Liver (tissue), 9 donors: ENCODE measurements around the gene PCED1B. TPM values are rescaled to one million over a fixed set of nuclear protein-coding genes. Genes with fewer than 3 reads are reported as not detected.

Experiments
- DNase-seq: peaks from one replicate; pipeline ENCODE4 v3.0.0-alpha.2; 2017; ENCODE audit warnings: low spot score
- H3K27ac ChIP-seq, 2 donors: one replicate each; pipeline ENCODE4 v1.7.0; 2013; ENCODE audit warnings: inconsistent platforms in 2 of 2, low read length in 2 of 2, control low read depth in 1 of 2, low read depth in 1 of 2, mild to moderate bottlenecking in 1 of 2
- H3K27me3 ChIP-seq, 4 donors: one replicate each; pipeline versions ENCODE4 v1.6.1 to v1.7.0; 2013; ENCODE audit warnings: low read length in 3 of 4, inconsistent platforms in 1 of 4, mild to moderate bottlenecking in 1 of 4, moderate library complexity in 1 of 4; ENCODE audit not compliant: control insufficient read depth in 4 of 4, insufficient read depth in 4 of 4
- H3K36me3 ChIP-seq, 4 donors: one replicate each; pipeline versions ENCODE4 v1.6.1 to v1.7.0; 2013; ENCODE audit warnings: low read length in 3 of 4, mild to moderate bottlenecking in 3 of 4, low read depth in 1 of 4, moderate library complexity in 1 of 4; ENCODE audit not compliant: control insufficient read depth in 4 of 4, insufficient read depth in 3 of 4
- H3K4me1 ChIP-seq, 4 donors: one replicate each; pipeline versions ENCODE4 v1.6.1 to v1.7.0; 2013; ENCODE audit warnings: low read length in 3 of 4, mild to moderate bottlenecking in 3 of 4, moderate library complexity in 1 of 4; ENCODE audit not compliant: control insufficient read depth in 4 of 4, insufficient read depth in 4 of 4
- H3K4me3 ChIP-seq, 3 donors: one replicate each; pipeline versions ENCODE4 v1.6.1 to v1.7.0; 2013; ENCODE audit warnings: low read length in 3 of 3, control low read depth in 1 of 3, low read depth in 1 of 3, mild to moderate bottlenecking in 1 of 3
- H3K9ac ChIP-seq, 2 donors: one replicate each; pipeline ENCODE4 v1.7.0; 2013; ENCODE audit warnings: low read length in 2 of 2, mild to moderate bottlenecking in 2 of 2, moderate library complexity in 2 of 2, control low read depth in 1 of 2, low read depth in 1 of 2
- H3K9me3 ChIP-seq, 4 donors: one replicate each; pipeline versions ENCODE4 v1.6.1 to v1.7.0; 2013; ENCODE audit warnings: low read length in 3 of 4; ENCODE audit not compliant: control insufficient read depth in 4 of 4
- EGR1 ChIP-seq, 2 donors: IDR thresholded peaks; 2 replicates each; pipeline ENCODE4 v1.6.1; 2016 to 2018; ENCODE audit warnings: antibody characterized with exemption in 2 of 2, low read depth in 2 of 2
- FOXA1 ChIP-seq: IDR thresholded peaks from 2 replicates; pipeline ENCODE4 v1.6.1; 2016; ENCODE audit warnings: antibody characterized with exemption
- FOXA2 ChIP-seq: IDR thresholded peaks from 2 replicates; pipeline ENCODE4 v1.6.1; 2016; ENCODE audit warnings: antibody characterized with exemption
- GABPA ChIP-seq, 2 donors: IDR thresholded peaks in 1 of 2; conservative IDR thresholded peaks in 1 of 2; 2 replicates each; pipeline ENCODE4 v1.6.1; 2016; ENCODE audit warnings: antibody characterized with exemption in 2 of 2, mild to moderate bottlenecking in 1 of 2, moderate library complexity in 1 of 2
- HNF4A ChIP-seq, 2 donors: conservative IDR thresholded peaks; 2 replicates each; pipeline ENCODE4 v1.6.1; 2016; ENCODE audit warnings: antibody characterized with exemption in 2 of 2, mild to moderate bottlenecking in 2 of 2
- HNF4G ChIP-seq: IDR thresholded peaks from 2 replicates; pipeline ENCODE4 v1.6.1; 2016; ENCODE audit warnings: antibody characterized with exemption
- JUND ChIP-seq, 2 donors: IDR thresholded peaks; 2 replicates each; pipeline ENCODE4 v1.6.1; 2016; ENCODE audit warnings: antibody characterized with exemption in 2 of 2
- NR2F2 ChIP-seq: IDR thresholded peaks from 2 replicates; pipeline ENCODE4 v1.6.1; 2016; ENCODE audit warnings: antibody characterized with exemption
- RAD21 ChIP-seq, 2 donors: IDR thresholded peaks; 2 replicates each; pipeline ENCODE4 v1.6.1; 2016; ENCODE audit warnings: antibody characterized with exemption in 2 of 2, mild to moderate bottlenecking in 2 of 2
- RXRA ChIP-seq, 2 donors: IDR thresholded peaks; 2 replicates each; pipeline ENCODE4 v1.6.1; 2017 to 2018; ENCODE audit warnings: antibody characterized with exemption in 2 of 2, mild to moderate bottlenecking in 1 of 2
- SP1 ChIP-seq: IDR thresholded peaks from 2 replicates; pipeline ENCODE4 v1.6.1; 2018; ENCODE audit warnings: antibody characterized with exemption, mild to moderate bottlenecking
- TAF1 ChIP-seq: conservative IDR thresholded peaks from 2 replicates; pipeline ENCODE4 v1.6.1; 2016; ENCODE audit warnings: antibody characterized with exemption, mild to moderate bottlenecking
- YY1 ChIP-seq: IDR thresholded peaks from 2 replicates; pipeline ENCODE4 v1.6.1; 2016; ENCODE audit warnings: antibody characterized with exemption, mild to moderate bottlenecking
- WGBS: extraction: QIAGEN DNeasy Blood & Tissue Kit; methylation state at CpG from one replicate; pipeline ENCODE4 v1.1.7; 2013; 5-methylcytosine and 5-hydroxymethylcytosine counted together
- polyA plus RNA-seq, 2 donors: library from polyadenylated mRNA; stranded (reverse) in 1 of 2; unstranded in 1 of 2; fragments of 200-250 nt in 1 of 2; fragments of >200 nt in 1 of 2; fragmentation: Nextera tagmentation in 1 of 2; extraction: Ambion mirVana in 1 of 2; gene quantifications; one replicate each; pipeline versions ENCODE4 v1.2.1 to v1.2.3, GENCODE V29; 2013 to 2015
- total RNA-seq, 2 donors: library from RNA; depleted of rRNA; stranded (reverse); fragments of >200 nt; gene quantifications; one replicate each; pipeline ENCODE4 v1.2.3, GENCODE V29; 2014
- TF ChIP-seq, protein P1 (sequence below): IDR thresholded peaks from 2 replicates; pipeline ENCODE4 v1.6.1; 2016; ENCODE audit warnings: antibody characterized with exemption
- TF ChIP-seq, protein P2 (sequence below): IDR thresholded peaks from 2 replicates; pipeline ENCODE4 v1.6.1; 2016; ENCODE audit warnings: antibody characterized with exemption
- TF ChIP-seq, protein P3 (sequence below): IDR thresholded peaks from 2 replicates; pipeline ENCODE4 v1.6.1; 2016; ENCODE audit warnings: antibody characterized with exemption, mild to moderate bottlenecking
- TF ChIP-seq, protein P4 (sequence below): fragments of 150-350 bp; IDR thresholded peaks from 2 replicates; pipeline ENCODE4 v1.5.1; 2017; ENCODE audit warnings: improper control_type of control experiment, low read depth, low read length; ENCODE audit not compliant: missing input control
- TF ChIP-seq, protein P5 (sequence below): IDR thresholded peaks from 2 replicates; pipeline ENCODE4 v1.6.1; 2016; ENCODE audit warnings: antibody characterized with exemption
- donor health status: healthy.
- donor health status: healthy.
- donor health status: healthy.
- donor health status: healthy.
- donor health status: healthy.

The PCED1B gene
- total and polyA plus RNA-seq, 4 donors: 0.51 to 1.8 (median 1.1) TPM

DNA sequence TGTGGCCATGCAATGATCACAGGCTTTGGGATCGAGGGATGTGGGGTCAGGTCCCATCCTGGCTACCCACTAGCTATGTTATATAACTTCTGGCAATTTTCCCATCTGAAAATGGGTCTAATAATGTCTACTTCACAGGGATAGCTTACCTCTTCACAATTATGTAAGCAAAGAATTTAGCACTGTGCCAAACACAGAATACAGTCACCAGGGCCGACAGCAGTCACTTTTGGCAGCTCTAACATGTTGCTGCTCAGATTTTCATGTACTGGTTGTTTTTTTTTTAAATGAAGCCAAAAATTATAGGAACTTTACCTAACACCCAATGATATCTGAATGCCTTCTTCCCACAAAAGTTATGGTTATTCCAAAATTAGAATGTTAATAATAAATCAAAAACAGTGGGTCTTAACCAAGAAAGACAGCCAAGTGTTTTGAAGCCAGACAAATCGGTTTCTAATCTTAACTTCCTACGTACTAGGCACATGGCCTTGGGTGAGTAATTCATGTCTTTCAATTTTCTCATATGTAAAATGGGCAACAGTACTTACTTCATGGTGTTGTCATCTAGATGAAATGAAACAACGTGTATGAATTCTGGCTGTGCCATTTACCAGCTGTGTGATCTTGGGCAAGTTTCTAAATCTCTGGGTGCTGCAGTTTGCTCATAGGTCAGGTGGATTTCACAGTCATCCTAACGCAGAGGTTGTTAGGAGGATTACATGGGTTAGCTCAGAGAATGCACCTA, 13.0 kb upstream of the PCED1B start:
- no peak overlapping the region for H3K4me3 ChIP-seq
- no peaks in the 10 kb centered on the region for H3K9me3 ChIP-seq
- no peak overlapping the region for H3K9ac ChIP-seq
- 70% methylated on average over 6 of the region's 6 CpGs for WGBS
- DNase-seq: no peak
- H3K27ac ChIP-seq: no peak overlapping the region
- H3K4me1 ChIP-seq: peaks cover 0 to 2% (median 0%) of the 10 kb centered on the region in 4 donors
- no peaks in the 10 kb centered on the region for H3K27me3 ChIP-seq
- no peaks in the 10 kb centered on the region for H3K36me3 ChIP-seq
- TF ChIP-seq NR2F2 (no peak), TAF1 (no peak), YY1 (no peak), FOXA1 (no peak), HNF4G (no peak), RXRA (IDR thresholded peaks at IDR 0.05) (no peak), GABPA (IDR thresholded peaks at IDR 0.05 in 1 of 2, conservative IDR thresholded peaks at IDR 0.05 in 1 of 2) (no peak), SP1 (no peak), RAD21 (IDR thresholded peaks at IDR 0.05) (no peak), EGR1 (IDR thresholded peaks at IDR 0.05; ENCODE audit: low read depth in 2 of 2) (no peak), HNF4A (conservative IDR thresholded peaks at IDR 0.05) (no peak), JUND (IDR thresholded peaks at IDR 0.05) (no peak), FOXA2 (no peak)
- TF ChIP-seq, protein P1, sequence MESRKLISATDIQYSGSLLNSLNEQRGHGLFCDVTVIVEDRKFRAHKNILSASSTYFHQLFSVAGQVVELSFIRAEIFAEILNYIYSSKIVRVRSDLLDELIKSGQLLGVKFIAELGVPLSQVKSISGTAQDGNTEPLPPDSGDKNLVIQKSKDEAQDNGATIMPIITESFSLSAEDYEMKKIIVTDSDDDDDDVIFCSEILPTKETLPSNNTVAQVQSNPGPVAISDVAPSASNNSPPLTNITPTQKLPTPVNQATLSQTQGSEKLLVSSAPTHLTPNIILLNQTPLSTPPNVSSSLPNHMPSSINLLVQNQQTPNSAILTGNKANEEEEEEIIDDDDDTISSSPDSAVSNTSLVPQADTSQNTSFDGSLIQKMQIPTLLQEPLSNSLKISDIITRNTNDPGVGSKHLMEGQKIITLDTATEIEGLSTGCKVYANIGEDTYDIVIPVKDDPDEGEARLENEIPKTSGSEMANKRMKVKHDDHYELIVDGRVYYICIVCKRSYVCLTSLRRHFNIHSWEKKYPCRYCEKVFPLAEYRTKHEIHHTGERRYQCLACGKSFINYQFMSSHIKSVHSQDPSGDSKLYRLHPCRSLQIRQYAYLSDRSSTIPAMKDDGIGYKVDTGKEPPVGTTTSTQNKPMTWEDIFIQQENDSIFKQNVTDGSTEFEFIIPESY: no peak
- TF ChIP-seq, protein P2, sequence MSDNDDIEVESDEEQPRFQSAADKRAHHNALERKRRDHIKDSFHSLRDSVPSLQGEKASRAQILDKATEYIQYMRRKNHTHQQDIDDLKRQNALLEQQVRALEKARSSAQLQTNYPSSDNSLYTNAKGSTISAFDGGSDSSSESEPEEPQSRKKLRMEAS: no peak
- TF ChIP-seq, protein P3, sequence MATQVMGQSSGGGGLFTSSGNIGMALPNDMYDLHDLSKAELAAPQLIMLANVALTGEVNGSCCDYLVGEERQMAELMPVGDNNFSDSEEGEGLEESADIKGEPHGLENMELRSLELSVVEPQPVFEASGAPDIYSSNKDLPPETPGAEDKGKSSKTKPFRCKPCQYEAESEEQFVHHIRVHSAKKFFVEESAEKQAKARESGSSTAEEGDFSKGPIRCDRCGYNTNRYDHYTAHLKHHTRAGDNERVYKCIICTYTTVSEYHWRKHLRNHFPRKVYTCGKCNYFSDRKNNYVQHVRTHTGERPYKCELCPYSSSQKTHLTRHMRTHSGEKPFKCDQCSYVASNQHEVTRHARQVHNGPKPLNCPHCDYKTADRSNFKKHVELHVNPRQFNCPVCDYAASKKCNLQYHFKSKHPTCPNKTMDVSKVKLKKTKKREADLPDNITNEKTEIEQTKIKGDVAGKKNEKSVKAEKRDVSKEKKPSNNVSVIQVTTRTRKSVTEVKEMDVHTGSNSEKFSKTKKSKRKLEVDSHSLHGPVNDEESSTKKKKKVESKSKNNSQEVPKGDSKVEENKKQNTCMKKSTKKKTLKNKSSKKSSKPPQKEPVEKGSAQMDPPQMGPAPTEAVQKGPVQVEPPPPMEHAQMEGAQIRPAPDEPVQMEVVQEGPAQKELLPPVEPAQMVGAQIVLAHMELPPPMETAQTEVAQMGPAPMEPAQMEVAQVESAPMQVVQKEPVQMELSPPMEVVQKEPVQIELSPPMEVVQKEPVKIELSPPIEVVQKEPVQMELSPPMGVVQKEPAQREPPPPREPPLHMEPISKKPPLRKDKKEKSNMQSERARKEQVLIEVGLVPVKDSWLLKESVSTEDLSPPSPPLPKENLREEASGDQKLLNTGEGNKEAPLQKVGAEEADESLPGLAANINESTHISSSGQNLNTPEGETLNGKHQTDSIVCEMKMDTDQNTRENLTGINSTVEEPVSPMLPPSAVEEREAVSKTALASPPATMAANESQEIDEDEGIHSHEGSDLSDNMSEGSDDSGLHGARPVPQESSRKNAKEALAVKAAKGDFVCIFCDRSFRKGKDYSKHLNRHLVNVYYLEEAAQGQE: no peak
- TF ChIP-seq, protein P4, sequence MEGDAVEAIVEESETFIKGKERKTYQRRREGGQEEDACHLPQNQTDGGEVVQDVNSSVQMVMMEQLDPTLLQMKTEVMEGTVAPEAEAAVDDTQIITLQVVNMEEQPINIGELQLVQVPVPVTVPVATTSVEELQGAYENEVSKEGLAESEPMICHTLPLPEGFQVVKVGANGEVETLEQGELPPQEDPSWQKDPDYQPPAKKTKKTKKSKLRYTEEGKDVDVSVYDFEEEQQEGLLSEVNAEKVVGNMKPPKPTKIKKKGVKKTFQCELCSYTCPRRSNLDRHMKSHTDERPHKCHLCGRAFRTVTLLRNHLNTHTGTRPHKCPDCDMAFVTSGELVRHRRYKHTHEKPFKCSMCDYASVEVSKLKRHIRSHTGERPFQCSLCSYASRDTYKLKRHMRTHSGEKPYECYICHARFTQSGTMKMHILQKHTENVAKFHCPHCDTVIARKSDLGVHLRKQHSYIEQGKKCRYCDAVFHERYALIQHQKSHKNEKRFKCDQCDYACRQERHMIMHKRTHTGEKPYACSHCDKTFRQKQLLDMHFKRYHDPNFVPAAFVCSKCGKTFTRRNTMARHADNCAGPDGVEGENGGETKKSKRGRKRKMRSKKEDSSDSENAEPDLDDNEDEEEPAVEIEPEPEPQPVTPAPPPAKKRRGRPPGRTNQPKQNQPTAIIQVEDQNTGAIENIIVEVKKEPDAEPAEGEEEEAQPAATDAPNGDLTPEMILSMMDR: no peak
- TF ChIP-seq, protein P5, sequence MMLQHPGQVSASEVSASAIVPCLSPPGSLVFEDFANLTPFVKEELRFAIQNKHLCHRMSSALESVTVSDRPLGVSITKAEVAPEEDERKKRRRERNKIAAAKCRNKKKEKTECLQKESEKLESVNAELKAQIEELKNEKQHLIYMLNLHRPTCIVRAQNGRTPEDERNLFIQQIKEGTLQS: no peak
